GM23248 (cell line): ENCODE results near the gene COX8C. TPM values are rescaled to one million over a fixed set of nuclear protein-coding genes. Genes with fewer than 3 reads are reported as not detected.
"Not testable (repeated sequence)": the region's sequence is repeated elsewhere in the genome, so short reads cannot be mapped to it uniquely, and the experiment has no call there.

Experiments used
- DNase-seq: peaks from one replicate; pipeline ENCODE4 v3.0.0-alpha.2; 2015
- H2AFZ ChIP-seq: fragments of 200-600 bp; sonication (generic); 2 replicates; pipeline ENCODE4 v1.6.1; 2016; ENCODE audit warnings: antibody characterized with exemption
- H3F3A ChIP-seq: fragments of 200-600 bp; sonication (generic); 2 replicates; pipeline ENCODE4 v1.6.1; 2016; ENCODE audit warnings: mild to moderate bottlenecking, antibody characterized with exemption, mixed run types; ENCODE audit not compliant: insufficient read depth
- H3K27ac ChIP-seq: fragments of 200-600 bp; sonication (generic); 2 replicates; pipeline ENCODE4 v1.5.1; 2016; ENCODE audit warnings: mild to moderate bottlenecking
- H3K27me3 ChIP-seq: fragments of 200-600 bp; sonication (generic); replicated peaks from 2 replicates; pipeline ENCODE4 v1.6.1; 2016; ENCODE audit warnings: mild to moderate bottlenecking; ENCODE audit not compliant: insufficient read depth
- H3K36me3 ChIP-seq: fragments of 200-600 bp; sonication (generic); 2 replicates; pipeline ENCODE4 v1.6.1; 2016; ENCODE audit warnings: low read depth, mild to moderate bottlenecking
- H3K4me1 ChIP-seq: fragments of 200-600 bp; sonication (generic); 2 replicates; pipeline ENCODE4 v1.6.1; 2016; ENCODE audit warnings: mild to moderate bottlenecking; ENCODE audit not compliant: insufficient read depth
- H3K4me2 ChIP-seq: fragments of 200-600 bp; sonication (generic); one replicate; pipeline ENCODE4 v1.6.1; 2016; ENCODE audit warnings: mild to moderate bottlenecking; ENCODE audit not compliant: unreplicated experiment
- H3K4me3 ChIP-seq: fragments of 200-600 bp; sonication (generic); 2 replicates; pipeline ENCODE4 v1.5.1; 2016; ENCODE audit warnings: mild to moderate bottlenecking
- H3K79me2 ChIP-seq: fragments of 200-600 bp; sonication (generic); 2 replicates; pipeline ENCODE4 v1.6.1; 2016; ENCODE audit warnings: mild to moderate bottlenecking; ENCODE audit not compliant: insufficient read depth
- H3K9ac ChIP-seq: fragments of 200-600 bp; sonication (generic); 2 replicates; pipeline ENCODE4 v1.6.1; 2016; ENCODE audit warnings: mild to moderate bottlenecking
- H3K9me2 ChIP-seq: fragments of 200-600 bp; sonication (generic); 2 replicates; pipeline ENCODE4 v1.6.1; 2016; ENCODE audit warnings: mixed run types, mild to moderate bottlenecking, moderate library complexity; ENCODE audit not compliant: insufficient read depth
- H3K9me3 ChIP-seq: fragments of 200-600 bp; sonication (generic); one replicate; pipeline ENCODE4 v1.6.1; 2017; ENCODE audit warnings: low read depth
- H4K20me1 ChIP-seq: fragments of 200-600 bp; sonication (generic); 2 replicates; pipeline ENCODE4 v1.6.0; 2016; ENCODE audit not compliant: insufficient read depth
- EZH2 ChIP-seq: fragments of 200-600 bp; sonication (generic); IDR thresholded peaks from 2 replicates; pipeline ENCODE4 v1.6.1; 2018; ENCODE audit warnings: antibody characterized with exemption, mild to moderate bottlenecking; ENCODE audit not compliant: insufficient read depth, poor library complexity, severe bottlenecking
- EZH2phosphoT487 ChIP-seq: fragments of 200-600 bp; sonication (generic); IDR thresholded peaks from 2 replicates; pipeline ENCODE4 v1.6.1; 2018; ENCODE audit warnings: antibody characterized with exemption, moderate library complexity, mild to moderate bottlenecking, low read depth; ENCODE audit not compliant: insufficient read depth
- WGBS, 2 experiments: methylation state at CpG; one replicate each; pipeline ENCODE4 v1.1.6; 2015 to 2017; ENCODE audit warnings: low lambda C conversion rate in 2 of 2, low coverage in 1 of 2; ENCODE audit errors: missing lambda C conversion rate in 2 of 2; 5-methylcytosine and 5-hydroxymethylcytosine counted together
- in situ Hi-C: fragments of 300-500 bp; cut with MboI; formaldehyde crosslinking; loops from 2 replicates; pipeline ENCODE4 v1.15.0; 2020
- polyA plus RNA-seq: library from polyadenylated mRNA; unstranded; fragments of >200 nt; fragmentation: Nextera tagmentation; extraction: Ambion mirVana; gene quantifications from 2 replicates; pipeline ENCODE4 v1.2.1, GENCODE V29; 2016
- small RNA-seq: library from RNA; depleted of rRNA; stranded (forward); fragments of <200 nt; gene quantifications from one replicate; pipeline ENCODE3, GENCODE V24; 2014; ENCODE audit warnings: low read depth, low replicate concordance
- total RNA-seq: library from RNA; depleted of rRNA; stranded (reverse); fragments of >200 nt; shearing (Covaris generic); gene quantifications from 2 replicates; pipeline ENCODE4 v1.2.3, GENCODE V29; 2014; rRNA removed

COX8C gene
- total and polyA plus RNA-seq, 2 experiments from 2014 or later: not detected

- H3K4me1 ChIP-seq: no peaks in the 10 kb centered on the region
- no peak overlapping the region for H3K4me2 ChIP-seq
- no peak overlapping the region for H2AFZ ChIP-seq
- H3K4me3 ChIP-seq: no peak overlapping the region
- TF ChIP-seq EZH2: no peak
- no peak for TF ChIP-seq EZH2phosphoT487
- 4 to 5% methylated on average over 1 of the region's 1 CpG for WGBS, 2 experiments
- H4K20me1 ChIP-seq: no peaks in the 10 kb centered on the region
- in situ Hi-C loops: no loop called here
- no peaks in the 10 kb centered on the region for H3K9me2 ChIP-seq
- H3K36me3 ChIP-seq: no peaks in the 10 kb centered on the region
- no peak for DNase-seq
- H3K27me3 ChIP-seq: no peaks in the 10 kb centered on the region; the same call in 1 of the 2 replicates
- no peak overlapping the region for H3K9ac ChIP-seq
- H3F3A ChIP-seq: no peaks in the 10 kb centered on the region
- no peaks in the 10 kb centered on the region for H3K9me3 ChIP-seq
- H3K79me2 ChIP-seq: no peaks in the 10 kb centered on the region
- H3K27ac ChIP-seq: no peak overlapping the region
These were observed 34.7 kb downstream of the COX8C start for GRCh38 chr14:93381644-93382043.

GRCh38 chr14:93384256-93384655, 37.3 kb downstream of the COX8C start:
- H3F3A ChIP-seq, H3K4me3 ChIP-seq, H3K36me3 ChIP-seq, H4K20me1 ChIP-seq, H3K9ac ChIP-seq, H3K9me2 ChIP-seq, H3K79me2 ChIP-seq, H2AFZ ChIP-seq, H3K4me1 ChIP-seq, in situ Hi-C loops, H3K27ac ChIP-seq, H3K4me2 ChIP-seq, DNase-seq, H3K27me3 ChIP-seq, H3K9me3 ChIP-seq: not testable (repeated sequence)
- 17 to 32% methylated on average over 1 of the region's 1 CpG for WGBS, 2 experiments

- Histone ChIP-seq H3F3A (no peaks in the 10 kb centered on the region), H3K4me3 (no peak overlapping the region), H4K20me1 (no peaks in the 10 kb centered on the region), H3K27me3 (no peaks in the 10 kb centered on the region), H2AFZ (no peak overlapping the region), H3K9ac (no peak overlapping the region), H3K79me2 (no peaks in the 10 kb centered on the region), H3K36me3 (no peaks in the 10 kb centered on the region), H3K27ac (no peak overlapping the region), H3K4me1 (no peaks in the 10 kb centered on the region), H3K9me2 (no peaks in the 10 kb centered on the region), H3K4me2 (no peak overlapping the region), H3K9me3 (no peaks in the 10 kb centered on the region)
- TF ChIP-seq EZH2phosphoT487 (no peak), EZH2 (no peak)
- DNase-seq: no peak
- in situ Hi-C loops: no loop called here
These were observed 48.2 kb downstream of the COX8C start for GRCh38 chr14:93395231-93395630.

GRCh38 chr14:93396456-93396855, 49.5 kb downstream of the COX8C start:
- H3K9ac ChIP-seq: no peak overlapping the region
- no peak overlapping the region for H2AFZ ChIP-seq
- 24 to 33% methylated on average over 1 of the region's 1 CpG for WGBS, 2 experiments
- no peaks in the 10 kb centered on the region for H3K79me2 ChIP-seq
- no peaks in the 10 kb centered on the region for H3K4me1 ChIP-seq
- DNase-seq: no peak
- no peaks in the 10 kb centered on the region for H3K9me2 ChIP-seq
- H3K9me3 ChIP-seq: no peaks in the 10 kb centered on the region
- no peaks in the 10 kb centered on the region for H3K27me3 ChIP-seq
- no peak overlapping the region for H3K27ac ChIP-seq
- TF ChIP-seq EZH2phosphoT487 (no peak), EZH2 (no peak)
- no peaks in the 10 kb centered on the region for H3K36me3 ChIP-seq
- H3K4me3 ChIP-seq: no peak overlapping the region
- in situ Hi-C loops: no loop called here
- no peak overlapping the region for H3K4me2 ChIP-seq
- H3F3A ChIP-seq: no peaks in the 10 kb centered on the region
- H4K20me1 ChIP-seq: no peaks in the 10 kb centered on the region

Small RNA genes lying within 50 kb of the gene (small RNA-seq; reads per million reads assigned to genes)
- not detected for gene RF00019

Other genes with a start within 250 kb of the COX8C start
- gene ITPK1, start 231.3 kb upstream of the COX8C start, total RNA-seq: 33.3 and 35.0 TPM in 2 replicates
- 18.7 and 19.4 TPM in 2 replicates for gene ITPK1, start 231.3 kb upstream of the COX8C start, polyA plus RNA-seq
- 17.5 and 18.3 TPM in 2 replicates for gene MOAP1, start 162.3 kb upstream of the COX8C start, total RNA-seq
- gene MOAP1, start 162.3 kb upstream of the COX8C start, polyA plus RNA-seq: 9.8 and 11.8 TPM in 2 replicates
- gene LYSET, start 161.9 kb upstream of the COX8C start, total RNA-seq: 6.2 and 7.7 TPM in 2 replicates
- gene LYSET, start 161.9 kb upstream of the COX8C start, polyA plus RNA-seq: 18.5 and 18.7 TPM in 2 replicates
- 13.2 and 16.5 TPM in 2 replicates for gene GON7, start 140.1 kb upstream of the COX8C start, total RNA-seq
- gene GON7, start 140.1 kb upstream of the COX8C start, polyA plus RNA-seq: 18.3 and 19.0 TPM in 2 replicates
- 28.7 and 42.9 TPM in 2 replicates for gene UBR7, start 139.9 kb upstream of the COX8C start, total RNA-seq
- 23.8 and 24.0 TPM in 2 replicates for gene UBR7, start 139.9 kb upstream of the COX8C start, polyA plus RNA-seq
- gene BTBD7, start 14.1 kb upstream of the COX8C start, total RNA-seq: 18.2 and 25.3 TPM in 2 replicates
- gene BTBD7, start 14.1 kb upstream of the COX8C start, polyA plus RNA-seq: 13.1 and 14.3 TPM in 2 replicates
- gene UNC79, start 83.8 kb downstream of the COX8C start, total RNA-seq: not detected in 2 replicates
- gene UNC79, start 83.8 kb downstream of the COX8C start, polyA plus RNA-seq: 0.04 TPM in 2 replicates